B cell (primary cell): ENCODE results near the gene TCAIM. TPM values are rescaled to one million over a fixed set of nuclear protein-coding genes. Genes with fewer than 3 reads are reported as not detected.

ENCODE experiments used
- ATAC-seq: fragments of 200-7000 bp; cut with Tn5 transposase; one replicate; pipeline ENCODE4 v1.10.0; 2021; ENCODE audit warnings: low read depth, mild to moderate bottlenecking, moderate number of reproducible peaks, moderate library complexity
- CTCF ChIA-PET: fragments of 350-600 bp; sonication (Branson Sonifier 250); formaldehyde crosslinking; loops from one replicate; lab custom pipeline; 2021; ENCODE audit warnings: antibody characterized with exemption, inconsistent platforms; lab: Charles Lee
- POLR2A ChIA-PET: fragments of 350-600 bp; sonication (Branson Sonifier 250); formaldehyde crosslinking; loops from one replicate; lab custom pipeline; 2021; ENCODE audit warnings: antibody characterized with exemption; lab: Charles Lee
- DNase-seq: peaks from one replicate; pipeline ENCODE4 v3.0.0; 2013
- H2AFZ ChIP-seq: 2 replicates; pipeline ENCODE4 v1.6.1; 2012; ENCODE audit warnings: mild to moderate bottlenecking, low read depth, low read length; ENCODE audit not compliant: insufficient read depth, poor library complexity, severe bottlenecking
- H3K27ac ChIP-seq, 2 donors: 1 replicate in 1 of 2; 2 replicates in 1 of 2; pipeline ENCODE4 v1.5.1; 2012 to 2013; ENCODE audit warnings: low read length in 2 of 2, mild to moderate bottlenecking in 2 of 2, moderate library complexity in 1 of 2
- H3K27me3 ChIP-seq, 4 experiments: fragments of 200-600 bp in 1 of 4; sonication (generic) in 1 of 4; replicated peaks in 1 of 4; 1 replicate in 2 of 4; 2 replicates in 2 of 4; pipeline versions ENCODE4 v1.6.1 to v1.7.0; 2013 to 2016; ENCODE audit warnings: low read length in 3 of 4, mild to moderate bottlenecking in 2 of 4, mixed read lengths in 1 of 4, moderate library complexity in 1 of 4; ENCODE audit not compliant: insufficient read depth in 4 of 4, control insufficient read depth in 3 of 4; ENCODE audit errors: control extremely low read depth in 1 of 4
- H3K36me3 ChIP-seq, 2 experiments: replicated peaks in 1 of 2; 1 replicate in 1 of 2; 2 replicates in 1 of 2; pipeline versions ENCODE4 v1.6.1 to v1.7.1; 2013; ENCODE audit warnings: low read length in 1 of 2; ENCODE audit not compliant: insufficient read depth in 2 of 2, control insufficient read depth in 1 of 2; ENCODE audit errors: control extremely low read depth in 1 of 2, extremely low read depth in 1 of 2
- H3K4me1 ChIP-seq, 2 donors: fragments of 200-600 bp in 1 of 2; sonication (generic) in 1 of 2; 1 replicate in 1 of 2; 2 replicates in 1 of 2; pipeline versions ENCODE4 v1.5.1 to v1.6.1; 2013 to 2017; ENCODE audit warnings: low read length in 2 of 2; ENCODE audit not compliant: control insufficient read depth in 2 of 2, insufficient read depth in 2 of 2
- H3K4me2 ChIP-seq: replicated peaks from 2 replicates; pipeline ENCODE3; 2012; ENCODE audit warnings: mild to moderate bottlenecking, low read depth, low read length; ENCODE audit not compliant: poor library complexity, severe bottlenecking
- H3K4me3 ChIP-seq, 5 experiments: fragments of 200-600 bp in 1 of 5; sonication (generic) in 1 of 5; 1 replicate in 3 of 5; 2 replicates in 2 of 5; pipeline versions ENCODE4 v1.5.1 to v1.7.0; 2011 to 2016; ENCODE audit warnings: low read length in 4 of 5, mild to moderate bottlenecking in 4 of 5, low read depth in 2 of 5, control low read depth in 1 of 5, moderate library complexity in 1 of 5; ENCODE audit not compliant: insufficient read depth in 1 of 5; ENCODE audit errors: control extremely low read depth in 1 of 5, extremely low read depth in 1 of 5
- H3K79me2 ChIP-seq: fragments of 200-600 bp; sonication (generic); one replicate; pipeline ENCODE4 v1.6.0; 2016; ENCODE audit warnings: low read length; ENCODE audit not compliant: control insufficient read depth, insufficient read depth
- H3K9ac ChIP-seq: fragments of 200-600 bp; sonication (generic); 2 replicates; pipeline ENCODE4 v1.6.1; 2017; ENCODE audit warnings: mild to moderate bottlenecking, low read length, moderate library complexity
- H3K9me3 ChIP-seq, 3 donors: one replicate each; pipeline versions ENCODE4 v1.6.1 to v1.7.1; 2013; ENCODE audit warnings: low read length in 2 of 3; ENCODE audit not compliant: control insufficient read depth in 2 of 3, insufficient read depth in 1 of 3; ENCODE audit errors: control extremely low read depth in 1 of 3
- H4K20me1 ChIP-seq: 2 replicates; pipeline ENCODE4 v1.6.0; 2012; ENCODE audit warnings: mild to moderate bottlenecking, low read length; ENCODE audit not compliant: insufficient read depth, control insufficient read depth, poor library complexity, severe bottlenecking
- H3K27ac Mint-ChIP-seq: one replicate; pipeline ENCODE4 v1.8.0; 2021; ENCODE audit warnings: mixed read lengths
- H3K27me3 Mint-ChIP-seq: one replicate; pipeline ENCODE4 v1.8.0; 2021; ENCODE audit warnings: mixed read lengths
- H3K4me1 Mint-ChIP-seq: one replicate; pipeline ENCODE4 v1.8.0; 2021; ENCODE audit warnings: mixed read lengths
- H3K4me3 Mint-ChIP-seq: one replicate; pipeline ENCODE4 v1.8.0; 2021; ENCODE audit warnings: mixed read lengths
- H3K9me3 Mint-ChIP-seq: one replicate; pipeline ENCODE4 v1.8.0; 2022; ENCODE audit warnings: mixed read lengths; ENCODE audit not compliant: insufficient read depth
- EZH2 ChIP-seq: IDR thresholded peaks from 2 replicates; pipeline ENCODE4 v1.6.1; 2012; ENCODE audit warnings: borderline replicate concordance, low read depth, mild to moderate bottlenecking, moderate library complexity, low read length; ENCODE audit not compliant: insufficient read depth, poor library complexity, severe bottlenecking
- WGBS: methylation state at CpG from one replicate; pipeline ENCODE4 v1.1.5; 2013; ENCODE audit warnings: missing lambda C conversion rate; ENCODE audit not compliant: insufficient coverage; 5-methylcytosine and 5-hydroxymethylcytosine counted together
- intact Hi-C: fragments of 100-400 bp; cut with micrococcal nuclease; formaldehyde crosslinking; loops from one replicate; pipeline ENCODE4 v1.10.0; 2022
- polyA plus RNA-seq: library from polyadenylated mRNA; depleted of rRNA; stranded (reverse); fragments of >200 nt; gene quantifications from 2 replicates; pipeline ENCODE4 v1.2.3, GENCODE V29; 2012
- total RNA-seq, 2 donors: library from RNA; stranded (reverse); fragments of 120-200 nt in 1 of 2; gene quantifications; 1 replicate in 1 of 2; 2 replicates in 1 of 2; pipeline versions ENCODE4 v1.2.3 to v1.2.4, GENCODE V29; 2013 to 2022
- TF ChIP-seq, protein P1 (sequence below): fragments of 200-600 bp; IDR thresholded peaks from one replicate; pipeline ENCODE4 v1.8.0; 2022; ENCODE audit warnings: antibody characterized with exemption, mild to moderate bottlenecking

The TCAIM gene
- total and polyA plus RNA-seq, 2 donors (not counting 1 experiment from before 2014, with no cell fraction given), result 4.3 to 15.8 TPM

DNA sequence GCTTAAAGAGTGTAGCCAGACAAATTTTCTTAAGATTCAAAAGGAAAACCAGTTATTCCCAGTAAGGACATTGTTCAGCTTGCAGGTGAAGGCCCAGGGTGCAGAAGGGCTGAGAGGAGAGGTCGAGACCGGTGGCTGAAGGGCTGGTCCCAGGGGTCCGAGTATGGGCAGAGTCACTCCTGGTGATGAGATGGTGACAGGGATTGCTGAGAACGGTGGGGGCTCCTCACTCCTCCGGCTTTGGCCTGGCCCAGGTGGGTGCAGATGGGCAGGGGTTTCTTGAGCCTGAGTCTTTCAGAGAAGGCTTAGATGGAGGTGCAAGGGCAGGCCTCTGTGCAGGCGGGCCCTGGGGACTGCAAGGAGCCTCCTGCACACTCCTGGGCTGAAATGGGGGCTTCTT lies 82.7 kb downstream of the TCAIM start:
- Histone ChIP-seq H4K20me1 (no peaks in the 10 kb centered on the region), H3K36me3 (no peaks in the 10 kb centered on the region), H3K27ac (no peak overlapping the region), H3K4me3 (no peak overlapping the region), H3K9me3 (peaks cover 0 to 8% (median 0%) of the 10 kb centered on the region in 3 donors), H3K79me2 (no peaks in the 10 kb centered on the region), H3K4me2 (no peak overlapping the region), H3K9ac (no peak overlapping the region), H3K4me1 (no peaks in the 10 kb centered on the region), H3K27me3 (no peaks in the 10 kb centered on the region), H2AFZ (no peak overlapping the region)
- 89% methylated on average over 5 of the region's 6 CpGs for WGBS
- no peak for ATAC-seq
- peaks cover 3% of the 10 kb centered on the region for H3K27me3 Mint-ChIP-seq
- no peaks in the 10 kb centered on the region for H3K9me3 Mint-ChIP-seq
- no peak overlapping the region for H3K27ac Mint-ChIP-seq
- CTCF ChIA-PET, result no interaction called here
- DNase-seq, result no peak
- no peak overlapping the region for H3K4me3 Mint-ChIP-seq
- no peaks in the 10 kb centered on the region for H3K4me1 Mint-ChIP-seq
- POLR2A ChIA-PET, result no interaction called here
- intact Hi-C loops, result no loop called here
- TF ChIP-seq, protein P1, sequence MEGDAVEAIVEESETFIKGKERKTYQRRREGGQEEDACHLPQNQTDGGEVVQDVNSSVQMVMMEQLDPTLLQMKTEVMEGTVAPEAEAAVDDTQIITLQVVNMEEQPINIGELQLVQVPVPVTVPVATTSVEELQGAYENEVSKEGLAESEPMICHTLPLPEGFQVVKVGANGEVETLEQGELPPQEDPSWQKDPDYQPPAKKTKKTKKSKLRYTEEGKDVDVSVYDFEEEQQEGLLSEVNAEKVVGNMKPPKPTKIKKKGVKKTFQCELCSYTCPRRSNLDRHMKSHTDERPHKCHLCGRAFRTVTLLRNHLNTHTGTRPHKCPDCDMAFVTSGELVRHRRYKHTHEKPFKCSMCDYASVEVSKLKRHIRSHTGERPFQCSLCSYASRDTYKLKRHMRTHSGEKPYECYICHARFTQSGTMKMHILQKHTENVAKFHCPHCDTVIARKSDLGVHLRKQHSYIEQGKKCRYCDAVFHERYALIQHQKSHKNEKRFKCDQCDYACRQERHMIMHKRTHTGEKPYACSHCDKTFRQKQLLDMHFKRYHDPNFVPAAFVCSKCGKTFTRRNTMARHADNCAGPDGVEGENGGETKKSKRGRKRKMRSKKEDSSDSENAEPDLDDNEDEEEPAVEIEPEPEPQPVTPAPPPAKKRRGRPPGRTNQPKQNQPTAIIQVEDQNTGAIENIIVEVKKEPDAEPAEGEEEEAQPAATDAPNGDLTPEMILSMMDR, result no peak
- no peak for TF ChIP-seq EZH2

DNA sequence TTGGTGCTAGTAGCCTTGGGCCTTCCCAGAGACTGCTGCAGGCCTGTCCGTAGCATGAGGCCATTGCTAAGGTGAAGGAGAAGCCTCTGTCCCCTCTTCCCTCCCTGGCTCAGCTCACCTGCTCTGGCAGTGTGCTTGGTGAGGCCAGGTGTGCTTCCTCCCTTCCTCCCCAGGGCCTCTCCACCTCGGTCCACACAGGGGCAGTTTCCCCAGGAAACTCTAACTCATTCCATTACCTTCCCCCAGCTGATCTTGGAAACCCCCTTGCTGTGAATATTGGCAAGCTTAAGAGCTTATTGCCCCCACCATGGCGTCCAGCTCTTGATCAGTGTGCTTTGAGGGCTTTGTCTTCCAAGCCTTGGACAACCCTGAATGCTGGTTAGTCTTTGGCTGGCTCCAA lies 86.2 kb downstream of the TCAIM start:
- no peak overlapping the region for H3K9ac ChIP-seq
- no peak overlapping the region for H2AFZ ChIP-seq
- Mint-ChIP-seq H3K27ac (no peak overlapping the region), H3K4me3 (no peak overlapping the region), H3K4me1 (no peaks in the 10 kb centered on the region), H3K27me3 (peaks cover 6% of the 10 kb centered on the region), H3K9me3 (no peaks in the 10 kb centered on the region)
- no peak overlapping the region for H3K27ac ChIP-seq
- CTCF ChIA-PET, result no interaction called here
- no peaks in the 10 kb centered on the region for H4K20me1 ChIP-seq
- TF ChIP-seq, protein P1, result no peak
- TF ChIP-seq EZH2, result no peak
- ATAC-seq (no peak), DNase-seq (no peak)
- POLR2A ChIA-PET, result no interaction called here
- intact Hi-C loops, result no loop called here
- no peaks in the 10 kb centered on the region for H3K27me3 ChIP-seq
- no peaks in the 10 kb centered on the region for H3K79me2 ChIP-seq
- H3K4me2 ChIP-seq, result no peak overlapping the region
- H3K9me3 ChIP-seq, result no peaks in the 10 kb centered on the region
- H3K4me1 ChIP-seq, result no peaks in the 10 kb centered on the region
- no peak overlapping the region for H3K4me3 ChIP-seq
- H3K36me3 ChIP-seq, result no peaks in the 10 kb centered on the region
- 56% methylated on average over 3 of the region's 3 CpGs for WGBS
